IMR-90 (cell line): Measurements from ENCODE around the gene PI16. TPM values are rescaled to one million over a fixed set of nuclear protein-coding genes. Genes with fewer than 3 reads are reported as not detected.
A peak's percentile ranks its signal among the peaks of the same experiment; 100 is the strongest.

ENCODE experiments used
- ATAC-seq: fragments of 200-7000 bp; cut with Tn5 transposase; 2 replicates; pipeline ENCODE4 v1.9.1; 2020; ENCODE audit warnings: low read depth, mild to moderate bottlenecking, moderate library complexity
- BruUV-seq: library from RNA; stranded (reverse); fragments of 400-500 nt; replicated peaks from 2 replicates; lab custom pipeline; 2021; lab: Mats Ljungman, UMichigan
- CTCF ChIA-PET: fragments of 300-600 bp; formaldehyde crosslinking; extraction: SDS; loops from one replicate; lab custom pipeline; 2021; ENCODE audit warnings: antibody characterized with exemption; lab: Yijun Ruan, JAX
- POLR2A ChIA-PET: fragments of 300-600 bp; sonication (Branson Sonifier 250); formaldehyde crosslinking; loops from one replicate; lab custom pipeline; 2022; ENCODE audit warnings: antibody characterized with exemption; ENCODE audit not compliant: unreplicated experiment; lab: Charles Lee
- DNase-seq: peaks from one replicate; pipeline ENCODE4 v3.0.0; 2013
- H2AFZ ChIP-seq: replicated peaks from 2 replicates; pipeline ENCODE3; 2013; ENCODE audit warnings: low read length, mild to moderate bottlenecking; ENCODE audit not compliant: poor library complexity
- H2AK5ac ChIP-seq: 2 replicates; pipeline ENCODE4 v1.6.1; 2013; ENCODE audit warnings: low read depth, low read length, inconsistent platforms
- H2AK9ac ChIP-seq: replicated peaks from 2 replicates; pipeline ENCODE3; 2013; ENCODE audit warnings: mild to moderate bottlenecking, low read depth, low read length, moderate library complexity; ENCODE audit not compliant: poor library complexity
- H2BK120ac ChIP-seq: 2 replicates; pipeline ENCODE4 v1.6.1; 2013; ENCODE audit warnings: low read depth, low read length, inconsistent platforms
- H2BK15ac ChIP-seq: 3 replicates; pipeline ENCODE4 v1.6.1; 2013; ENCODE audit warnings: low read depth, low read length, inconsistent platforms
- H2BK20ac ChIP-seq: 2 replicates; pipeline ENCODE4 v1.6.1; 2013; ENCODE audit warnings: low read depth, mild to moderate bottlenecking, inconsistent platforms, low read length, moderate library complexity
- H2BK5ac ChIP-seq: 2 replicates; pipeline ENCODE4 v1.6.1; 2013; ENCODE audit warnings: mild to moderate bottlenecking, low read depth, low read length, inconsistent platforms; ENCODE audit not compliant: poor library complexity, severe bottlenecking
- H3K14ac ChIP-seq: replicated peaks from 2 replicates; pipeline ENCODE4 v1.6.1; 2013; ENCODE audit warnings: low read depth, low read length, inconsistent platforms
- H3K18ac ChIP-seq: 2 replicates; pipeline ENCODE4 v1.6.1; 2013; ENCODE audit warnings: low read depth, low read length, control low read depth
- H3K23ac ChIP-seq: 2 replicates; pipeline ENCODE4 v1.6.1; 2013; ENCODE audit warnings: low read depth, low read length, inconsistent platforms
- H3K27ac ChIP-seq: 2 replicates; pipeline ENCODE4 v1.5.1; 2013; ENCODE audit warnings: mild to moderate bottlenecking, control low read depth, low read length; ENCODE audit not compliant: insufficient read depth
- H3K27me3 ChIP-seq: 2 replicates; pipeline ENCODE4 v1.6.1; 2013; ENCODE audit warnings: low read length; ENCODE audit not compliant: control insufficient read depth, insufficient read depth
- H3K36me3 ChIP-seq: 2 replicates; pipeline ENCODE4 v1.6.1; 2013; ENCODE audit warnings: low read length, mixed read lengths; ENCODE audit not compliant: control insufficient read depth, insufficient read depth
- H3K4ac ChIP-seq: 2 replicates; pipeline ENCODE4 v1.6.1; 2013; ENCODE audit warnings: low read depth, low read length, inconsistent platforms
- H3K4me1 ChIP-seq: 2 replicates; pipeline ENCODE4 v1.6.1; 2013; ENCODE audit warnings: low read length, mixed read lengths; ENCODE audit not compliant: control insufficient read depth, insufficient read depth
- H3K4me2 ChIP-seq: 2 replicates; pipeline ENCODE4 v1.6.1; 2013; ENCODE audit warnings: low read depth, mild to moderate bottlenecking, control low read depth, low read length, moderate library complexity
- H3K4me3 ChIP-seq: 2 replicates; pipeline ENCODE4 v1.5.1; 2013; ENCODE audit warnings: low read depth, mild to moderate bottlenecking, control low read depth, low read length, moderate library complexity; ENCODE audit not compliant: insufficient read depth
- H3K56ac ChIP-seq: 2 replicates; pipeline ENCODE4 v1.6.1; 2013; ENCODE audit warnings: low read length, inconsistent platforms; ENCODE audit not compliant: insufficient read depth; ENCODE audit errors: extremely low read depth
- H3K79me1 ChIP-seq, 2 experiments: 2 replicates each; pipeline ENCODE4 v1.6.1; 2013; ENCODE audit warnings: low read length in 2 of 2, inconsistent platforms in 1 of 2, low read depth in 1 of 2
- H3K9ac ChIP-seq: 2 replicates; pipeline ENCODE4 v1.6.1; 2013; ENCODE audit warnings: low read depth, low read length, control low read depth
- H3K9me1 ChIP-seq: 2 replicates; pipeline ENCODE4 v1.6.1; 2013; ENCODE audit warnings: low read length, inconsistent platforms; ENCODE audit not compliant: insufficient read depth
- H3K9me3 ChIP-seq: 2 replicates; pipeline ENCODE4 v1.6.1; 2013; ENCODE audit warnings: low read length; ENCODE audit not compliant: control insufficient read depth, insufficient read depth
- H4K20me1 ChIP-seq: 2 replicates; pipeline ENCODE4 v1.6.1; 2013; ENCODE audit warnings: low read length, inconsistent platforms; ENCODE audit not compliant: insufficient read depth
- H4K5ac ChIP-seq: 2 replicates; pipeline ENCODE4 v1.6.1; 2013; ENCODE audit warnings: mild to moderate bottlenecking, low read depth, low read length, control low read depth
- H4K8ac ChIP-seq, 2 experiments: 2 replicates each; pipeline ENCODE4 v1.6.1; 2013; ENCODE audit warnings: low read depth in 2 of 2, low read length in 2 of 2, control low read depth in 1 of 2, inconsistent platforms in 1 of 2
- H4K91ac ChIP-seq: 2 replicates; pipeline ENCODE4 v1.6.1; 2013; ENCODE audit warnings: low read depth, low read length, inconsistent platforms; ENCODE audit not compliant: insufficient read depth
- CEBPB ChIP-seq: IDR thresholded peaks from 2 replicates; pipeline ENCODE4 v1.6.1; 2012; ENCODE audit warnings: low read depth, low read length, improper control_type of control experiment
- MAZ ChIP-seq: IDR thresholded peaks from 2 replicates; pipeline ENCODE4 v1.6.1; 2012; ENCODE audit warnings: low read depth, mild to moderate bottlenecking, low read length, improper control_type of control experiment, moderate library complexity, borderline replicate concordance
- SMC3 ChIP-seq: fragments of 150-350 bp; IDR thresholded peaks from 2 replicates; pipeline ENCODE4 v1.6.1; 2016; ENCODE audit warnings: low read depth, mild to moderate bottlenecking, antibody characterized with exemption, low read length, moderate library complexity
- WGBS, 2 experiments: methylation state at CpG; one replicate each; pipeline versions ENCODE4 v1.1.5 to v1.1.7; 2013; ENCODE audit warnings: missing lambda C conversion rate in 2 of 2; ENCODE audit not compliant: insufficient read length in 1 of 2; ENCODE audit errors: extremely low coverage in 2 of 2; 5-methylcytosine and 5-hydroxymethylcytosine counted together
- dilution Hi-C: fragments of 300-500 bp; cut with HindIII; formaldehyde crosslinking; loops from one replicate; pipeline ENCODE4 v1.14.3; 2018; ENCODE audit warnings: low sequenced_read_pairs; ENCODE audit not compliant: unreplicated experiment
- in situ Hi-C: fragments of 300-500 bp; cut with MboI; formaldehyde crosslinking; loops from 3 replicates; pipeline ENCODE4 v1.14.3; 2019; ENCODE audit warnings: low sequenced_read_pairs, inconsistent platforms, mixed read lengths
- intact Hi-C: fragments of 100-400 bp; cut with micrococcal nuclease; formaldehyde crosslinking; loops from 2 replicates; pipeline ENCODE4 v1.10.0; 2022
- polyA plus RNA-seq, 3 experiments: library from polyadenylated mRNA; depleted of rRNA; stranded (reverse); fragments of >200 nt; gene quantifications; 2 replicates each; pipeline ENCODE4 v1.2.3, GENCODE V29; 2012; ENCODE audit warnings: low replicate concordance in 1 of 3
- total RNA-seq: library from RNA; depleted of rRNA; stranded (reverse); fragments of >200 nt; gene quantifications from 2 replicates; pipeline ENCODE4 v1.2.3, GENCODE V29; 2012
- TF ChIP-seq, protein P1 (sequence below): fragments of 150-350 bp; IDR thresholded peaks from 2 replicates; pipeline ENCODE4 v1.6.1; 2017; ENCODE audit warnings: mild to moderate bottlenecking, antibody characterized with exemption, low read length, low read depth
- TF ChIP-seq, protein P2 (sequence below): conservative IDR thresholded peaks from 2 replicates; pipeline ENCODE4 v1.5.1; 2012; ENCODE audit warnings: mild to moderate bottlenecking, low read depth, low read length, improper control_type of control experiment

Gene PI16
- total and polyA plus RNA-seq, 2 of the 4 experiments (the other 2 are of a cell fraction) = 0.21 TPM; not detected in 1

GRCh38 chr6:36958775-36959554 is 4.4 kb downstream of the PI16 start:
- Histone ChIP-seq H3K79me1 (no peaks in the 10 kb centered on the region), H3K4ac (no peak overlapping the region), H3K4me1 (peaks cover 4% of the 10 kb centered on the region), H2BK15ac (no peak overlapping the region), H2BK5ac (no peak overlapping the region), H3K27ac (no peak overlapping the region), H2AK9ac (no peak overlapping the region), H4K8ac (no peak overlapping the region), H3K9ac (no peak overlapping the region), H3K9me1 (no peaks in the 10 kb centered on the region; the same call in 1 of the 2 replicates), H3K14ac (0 out of 2 replicates have a peak overlapping the region, but pooled peaks have one; percentile 6), H3K56ac (no peak overlapping the region), H3K36me3 (no peaks in the 10 kb centered on the region), H3K4me2 (no peak overlapping the region), H4K5ac (no peak overlapping the region), H2BK20ac (no peak overlapping the region), H3K27me3 (peaks cover 3% of the 10 kb centered on the region; the same call in 1 of the 2 replicates), H4K91ac (no peak overlapping the region), H2AFZ (no peak overlapping the region), H3K23ac (no peak overlapping the region), H3K18ac (no peak overlapping the region), H4K20me1 (no peaks in the 10 kb centered on the region), H2BK120ac (no peak overlapping the region), H3K9me3 (no peaks in the 10 kb centered on the region), H3K4me3 (no peak overlapping the region), H2AK5ac (peak overlapping the region; percentile 33; the same call in 1 of the 2 replicates)
- CTCF ChIA-PET = no interaction called here
- ATAC-seq (no peak), DNase-seq (no peak)
- dilution Hi-C loops (no loop called here), in situ Hi-C loops (no loop called here), intact Hi-C loops (no loop called here)
- WGBS, 2 experiments = 86% methylated on average over 23 of the region's 44 CpGs; no CpG with 5 or more reads in 1 of the 2 experiments
- TF ChIP-seq, protein P1, sequence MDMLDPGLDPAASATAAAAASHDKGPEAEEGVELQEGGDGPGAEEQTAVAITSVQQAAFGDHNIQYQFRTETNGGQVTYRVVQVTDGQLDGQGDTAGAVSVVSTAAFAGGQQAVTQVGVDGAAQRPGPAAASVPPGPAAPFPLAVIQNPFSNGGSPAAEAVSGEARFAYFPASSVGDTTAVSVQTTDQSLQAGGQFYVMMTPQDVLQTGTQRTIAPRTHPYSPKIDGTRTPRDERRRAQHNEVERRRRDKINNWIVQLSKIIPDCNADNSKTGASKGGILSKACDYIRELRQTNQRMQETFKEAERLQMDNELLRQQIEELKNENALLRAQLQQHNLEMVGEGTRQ = no peak
- TF ChIP-seq MAZ (no peak), CEBPB (no peak), SMC3 (no peak)
- TF ChIP-seq, protein P2, sequence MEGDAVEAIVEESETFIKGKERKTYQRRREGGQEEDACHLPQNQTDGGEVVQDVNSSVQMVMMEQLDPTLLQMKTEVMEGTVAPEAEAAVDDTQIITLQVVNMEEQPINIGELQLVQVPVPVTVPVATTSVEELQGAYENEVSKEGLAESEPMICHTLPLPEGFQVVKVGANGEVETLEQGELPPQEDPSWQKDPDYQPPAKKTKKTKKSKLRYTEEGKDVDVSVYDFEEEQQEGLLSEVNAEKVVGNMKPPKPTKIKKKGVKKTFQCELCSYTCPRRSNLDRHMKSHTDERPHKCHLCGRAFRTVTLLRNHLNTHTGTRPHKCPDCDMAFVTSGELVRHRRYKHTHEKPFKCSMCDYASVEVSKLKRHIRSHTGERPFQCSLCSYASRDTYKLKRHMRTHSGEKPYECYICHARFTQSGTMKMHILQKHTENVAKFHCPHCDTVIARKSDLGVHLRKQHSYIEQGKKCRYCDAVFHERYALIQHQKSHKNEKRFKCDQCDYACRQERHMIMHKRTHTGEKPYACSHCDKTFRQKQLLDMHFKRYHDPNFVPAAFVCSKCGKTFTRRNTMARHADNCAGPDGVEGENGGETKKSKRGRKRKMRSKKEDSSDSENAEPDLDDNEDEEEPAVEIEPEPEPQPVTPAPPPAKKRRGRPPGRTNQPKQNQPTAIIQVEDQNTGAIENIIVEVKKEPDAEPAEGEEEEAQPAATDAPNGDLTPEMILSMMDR = no peak
- POLR2A ChIA-PET = no interaction called here
- BruUV-seq = no TSS peak
